Nephron (organoid): ENCODE data around the gene ROBO2.
A peak's percentile ranks its signal among the peaks of the same experiment; 100 is the strongest.

ENCODE experiments used
- H3K27ac Mint-ChIP-seq, 3 experiments: 2 replicates each; pipeline ENCODE4 v1.8.0; 2020; ENCODE audit warnings: mixed read lengths in 3 of 3, mild to moderate bottlenecking in 2 of 3, moderate library complexity in 1 of 3
- H3K27me3 Mint-ChIP-seq: 2 replicates; pipeline ENCODE4 v1.8.0; 2021; ENCODE audit warnings: low read depth, mild to moderate bottlenecking, moderate library complexity, mixed read lengths
- H3K36me3 Mint-ChIP-seq: 2 replicates; pipeline ENCODE4 v1.8.0; 2020; ENCODE audit warnings: low read depth, mixed read lengths
- H3K4me1 Mint-ChIP-seq: 2 replicates; pipeline ENCODE4 v1.8.0; 2020; ENCODE audit warnings: mixed read lengths
- H3K4me3 Mint-ChIP-seq, 3 experiments: 2 replicates each; pipeline ENCODE4 v1.8.0; 2020; ENCODE audit warnings: mild to moderate bottlenecking in 3 of 3, mixed read lengths in 3 of 3, moderate library complexity in 2 of 3
- H3K9me3 Mint-ChIP-seq: 2 replicates; pipeline ENCODE4 v1.8.0; 2020; ENCODE audit warnings: mixed read lengths
- CTCF ChIP-seq, 3 experiments: fragments of 200-600 bp; sonication (generic); IDR thresholded peaks; one replicate each; pipeline ENCODE4 v1.5.0; 2021; ENCODE audit warnings: antibody characterized with exemption in 3 of 3; ENCODE audit not compliant: unreplicated experiment in 3 of 3

The ROBO2 gene

DNA sequence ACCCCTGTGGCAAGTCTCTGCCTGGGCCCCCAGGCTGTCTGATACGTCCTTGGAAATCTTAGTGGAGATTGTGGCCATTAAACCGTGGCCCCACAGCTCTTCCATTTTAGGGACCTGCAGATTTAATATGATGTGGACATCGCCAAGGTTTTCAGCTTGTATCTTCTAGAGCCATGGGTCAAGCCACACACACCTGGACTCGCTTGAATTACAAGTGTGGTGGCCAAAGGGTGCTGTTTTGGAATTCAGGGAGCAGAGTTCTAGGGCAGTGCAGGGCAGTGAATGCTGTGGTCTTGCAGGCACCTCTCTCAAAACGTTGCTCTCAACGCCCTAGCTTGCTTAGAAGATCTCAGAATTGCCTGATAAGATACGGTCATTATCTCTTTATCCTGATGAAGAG lies 211.2 kb downstream of the ROBO2 start:
- no peak overlapping the region for H3K4me3 Mint-ChIP-seq
- no peaks in the 10 kb centered on the region for H3K9me3 Mint-ChIP-seq
- no peak overlapping the region for H3K27ac Mint-ChIP-seq
- peaks cover 3% of the 10 kb centered on the region for H3K27me3 Mint-ChIP-seq
- no peaks in the 10 kb centered on the region for H3K36me3 Mint-ChIP-seq
- TF ChIP-seq CTCF (IDR thresholded peaks at IDR 0.05; ENCODE audit: unreplicated experiment in 3 of 3): no peak
- H3K4me1 Mint-ChIP-seq: peaks cover 11% of the 10 kb centered on the region

DNA sequence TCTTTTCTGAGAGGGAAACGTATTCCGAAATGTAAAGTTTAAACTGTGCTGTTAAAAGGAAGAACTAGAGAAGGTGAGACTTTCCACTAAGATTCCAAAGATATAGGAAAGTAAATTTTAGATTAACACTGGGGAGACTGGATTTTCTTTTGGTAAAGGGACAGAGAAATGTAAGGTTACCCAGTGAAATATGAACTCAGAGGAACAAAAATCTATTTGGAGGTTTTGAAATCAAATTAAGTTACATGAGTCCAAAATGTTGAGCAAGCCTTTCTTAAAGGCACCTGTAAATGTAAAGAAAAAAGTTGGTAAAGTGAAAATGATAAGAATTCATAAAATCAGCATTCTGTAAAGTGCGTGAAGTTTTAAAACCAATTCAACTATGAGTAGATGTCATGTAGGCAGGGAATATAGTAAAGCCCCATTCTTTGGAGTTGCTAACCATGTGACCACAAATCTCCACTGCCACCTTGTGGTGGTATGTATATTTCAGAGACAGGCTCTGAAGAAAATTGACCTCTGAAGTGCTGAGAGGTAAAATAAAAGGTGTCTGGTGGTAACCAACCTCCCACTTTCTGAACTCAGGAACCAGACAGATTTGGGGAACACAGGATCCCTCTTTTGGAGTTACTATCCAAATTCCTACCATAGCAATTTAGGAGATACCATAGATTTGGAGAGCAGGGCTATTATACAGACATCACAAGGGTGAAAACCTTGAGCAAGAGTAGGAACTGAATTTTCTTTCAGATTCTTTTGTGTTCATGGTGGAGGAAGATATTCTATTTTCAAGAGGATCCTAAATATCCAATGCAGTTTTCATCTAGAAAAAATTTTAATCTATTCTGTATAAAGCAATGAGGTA lies 215.3 kb downstream of the ROBO2 start:
- H3K27me3 Mint-ChIP-seq: peaks cover 2% of the 10 kb centered on the region
- H3K36me3 Mint-ChIP-seq: peaks cover 11% of the 10 kb centered on the region
- peak; percentile 61 to 66 (median 65) for TF ChIP-seq CTCF (IDR thresholded peaks at IDR 0.05; ENCODE audit: unreplicated experiment in 3 of 3)
- H3K4me1 Mint-ChIP-seq: peaks cover 16% of the 10 kb centered on the region
- peaks cover 3% of the 10 kb centered on the region for H3K9me3 Mint-ChIP-seq
- no peak overlapping the region for H3K4me3 Mint-ChIP-seq
- H3K27ac Mint-ChIP-seq: peak overlapping the region in 1 of 3 experiments; percentile 28

DNA sequence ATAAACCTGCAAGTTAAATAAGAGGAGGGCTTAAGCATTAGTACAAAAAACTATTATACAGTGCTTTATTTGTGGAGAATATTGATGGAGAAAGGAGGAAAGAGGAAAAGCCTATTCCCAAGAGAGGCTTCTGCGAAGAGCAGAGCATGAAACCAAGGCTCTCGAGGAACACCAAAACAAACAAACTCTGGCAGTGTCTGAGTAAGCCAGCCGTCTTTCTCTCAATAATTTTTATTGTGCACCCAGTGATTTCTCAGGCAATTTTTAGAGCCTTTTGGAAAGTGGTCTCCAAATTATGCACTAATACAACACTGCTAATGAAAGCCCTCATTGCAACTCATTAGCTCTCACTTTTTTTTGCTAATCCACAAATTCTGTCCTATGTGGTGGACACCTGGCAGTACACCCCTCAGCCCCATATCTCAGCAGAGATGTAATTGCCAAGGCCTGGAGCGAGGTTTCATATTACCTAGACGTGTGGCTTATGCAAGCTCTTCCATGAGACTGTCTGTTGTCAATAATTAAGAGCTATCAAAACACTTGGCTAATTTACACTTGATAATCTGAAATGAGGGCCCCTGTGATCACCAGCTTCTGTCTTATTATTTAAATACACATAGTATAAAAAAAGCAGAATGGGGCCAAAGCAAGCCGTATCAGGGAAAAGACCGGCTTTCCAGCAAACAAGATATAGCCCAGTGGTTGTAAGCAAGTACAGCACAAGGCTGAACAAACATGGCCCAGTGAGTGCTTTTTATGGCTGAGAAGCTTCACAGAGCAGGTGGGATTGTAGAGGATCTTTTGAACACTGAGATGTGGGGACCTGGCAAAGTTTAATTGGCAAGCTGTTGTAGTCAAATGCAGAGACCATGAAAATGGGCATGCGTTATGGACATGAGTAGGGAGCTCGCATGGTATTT lies 216.9 kb downstream of the ROBO2 start:
- Mint-ChIP-seq H3K36me3 (peaks cover 11% of the 10 kb centered on the region), H3K4me3 (no peak overlapping the region), H3K4me1 (peaks cover 18% of the 10 kb centered on the region), H3K27me3 (no peaks in the 10 kb centered on the region), H3K27ac (peak overlapping the region in 1 of 3 experiments; percentile 37), H3K9me3 (peaks cover 3% of the 10 kb centered on the region)
- TF ChIP-seq CTCF (IDR thresholded peaks at IDR 0.05; ENCODE audit: unreplicated experiment in 3 of 3): no peak

- Mint-ChIP-seq H3K27ac (no peak overlapping the region), H3K27me3 (no peaks in the 10 kb centered on the region), H3K4me1 (peaks cover 28% of the 10 kb centered on the region), H3K36me3 (peaks cover 11% of the 10 kb centered on the region), H3K9me3 (peaks cover 3% of the 10 kb centered on the region), H3K4me3 (no peak overlapping the region)
- TF ChIP-seq CTCF (IDR thresholded peaks at IDR 0.05; ENCODE audit: unreplicated experiment in 3 of 3): no peak
Observed at GRCh38 chr3:77259694-77260093, 219.8 kb downstream of the ROBO2 start.

GRCh38 chr3:77262361-77262760 lies 222.5 kb downstream of the ROBO2 start:
- Mint-ChIP-seq H3K27ac (no peak overlapping the region), H3K36me3 (peaks cover 20% of the 10 kb centered on the region), H3K27me3 (no peaks in the 10 kb centered on the region), H3K4me3 (no peak overlapping the region), H3K9me3 (peaks cover 3% of the 10 kb centered on the region), H3K4me1 (peaks cover 12% of the 10 kb centered on the region)
- TF ChIP-seq CTCF (IDR thresholded peaks at IDR 0.05; ENCODE audit: unreplicated experiment in 3 of 3): no peak
